K562 (cell line): Measurements from ENCODE around the gene DIAPH3. TPM values are rescaled to one million over a fixed set of nuclear protein-coding genes. Genes with fewer than 3 reads are reported as not detected.

ENCODE experiments used
- ATAC-seq: fragments of 200-7000 bp; cut with Tn5 transposase; 3 replicates; pipeline ENCODE4 v1.9.1; 2020; ENCODE audit warnings: moderate library complexity
- BruUV-seq: library from RNA; stranded (reverse); fragments of 400-500 nt; replicated peaks from 2 replicates; lab custom pipeline; 2021; lab: Mats Ljungman, UMichigan
- CTCF ChIA-PET: fragments of 300-600 bp; formaldehyde crosslinking; extraction: SDS; loops from one replicate; lab custom pipeline; 2021; ENCODE audit warnings: low intra/inter-chr PET ratio; lab: Yijun Ruan, JAX
- POLR2A ChIA-PET: fragments of 300-600, 350-650 bp; sonication (Branson Sonifier 250); formaldehyde crosslinking; extraction: SDS; loops from one replicate; lab custom pipeline; 2021; ENCODE audit warnings: antibody characterized with exemption, inconsistent platforms; lab: Yijun Ruan, JAX
- DNase-seq, 4 experiments: peaks; one replicate each; pipeline versions ENCODE4 v3.0.0 to v3.0.0-alpha.2; 2011 to 2018; ENCODE audit warnings: low spot score in 3 of 4, mixed read lengths in 3 of 4; ENCODE audit errors: extremely low read depth in 1 of 4
- FAIRE-seq: peaks from 2 replicates; lab custom pipeline; 2011; peaks lifted over from hg19 to GRCh38; lab: Jason Lieb, UNC
- H2AFZ ChIP-seq: 2 replicates; pipeline ENCODE4 v1.6.0; 2011; ENCODE audit warnings: low read depth, low read length, control low read depth, inconsistent platforms
- H3K27ac ChIP-seq: fragments of 200-600 bp; 3 replicates; pipeline ENCODE4 v1.8.0; 2011; ENCODE audit warnings: low read depth, mild to moderate bottlenecking, control low read depth, inconsistent platforms, low read length, moderate library complexity, mixed read lengths; ENCODE audit errors: extremely low read depth
- H3K27me3 ChIP-seq, 2 experiments: fragments of 300-600 bp in 1 of 2; 2 replicates in 1 of 2; 3 replicates in 1 of 2; pipeline versions ENCODE4 v1.6.0 to v1.8.0; 2011; ENCODE audit warnings: inconsistent platforms in 2 of 2, low read length in 2 of 2, mild to moderate bottlenecking in 1 of 2, mixed read lengths in 1 of 2, moderate library complexity in 1 of 2; ENCODE audit not compliant: control insufficient read depth in 2 of 2, insufficient read depth in 2 of 2
- H3K36me3 ChIP-seq: fragments of 300-600 bp; 3 replicates; pipeline ENCODE4 v1.8.0; 2011; ENCODE audit warnings: mild to moderate bottlenecking, low read length, inconsistent platforms; ENCODE audit not compliant: control insufficient read depth, insufficient read depth
- H3K4me1 ChIP-seq, 2 experiments: fragments of 200-600 bp in 1 of 2; replicated peaks in 1 of 2; 2 replicates in 1 of 2; 3 replicates in 1 of 2; pipeline versions ENCODE4 v1.5.1 to v1.8.0; 2011; ENCODE audit warnings: inconsistent platforms in 2 of 2, low read length in 2 of 2, mild to moderate bottlenecking in 1 of 2, mixed read lengths in 1 of 2, moderate library complexity in 1 of 2; ENCODE audit not compliant: control insufficient read depth in 2 of 2, insufficient read depth in 2 of 2
- H3K4me2 ChIP-seq: 2 replicates; pipeline ENCODE4 v1.6.1; 2011; ENCODE audit warnings: low read length, control low read depth, inconsistent platforms, mixed read lengths; ENCODE audit not compliant: insufficient read depth
- H3K4me3 ChIP-seq: fragments of 200-600 bp; sonication (generic), shearing (Covaris generic); 2 replicates; pipeline ENCODE4 v1.5.1; 2016; ENCODE audit warnings: control low read depth, inconsistent platforms
- H3K79me2 ChIP-seq: fragments of 200-600 bp; 3 replicates; pipeline ENCODE4 v1.8.0; 2011; ENCODE audit warnings: low read length, inconsistent platforms; ENCODE audit not compliant: control insufficient read depth, insufficient read depth
- H3K9ac ChIP-seq, 2 experiments: 2 replicates each; pipeline versions ENCODE4 v1.6.0 to v1.6.1; 2011; ENCODE audit warnings: low read depth in 2 of 2, low read length in 2 of 2, control low read depth in 1 of 2, inconsistent platforms in 1 of 2, mild to moderate bottlenecking in 1 of 2, mixed read lengths in 1 of 2; ENCODE audit not compliant: insufficient read depth in 1 of 2
- H3K9me1 ChIP-seq: one replicate; pipeline ENCODE4 v1.6.0; 2011; ENCODE audit warnings: inconsistent platforms, mild to moderate bottlenecking, low read length, moderate library complexity; ENCODE audit not compliant: control insufficient read depth, insufficient read depth
- H3K9me3 ChIP-seq: replicated peaks from 2 replicates; pipeline ENCODE4 v1.5.1; 2011; ENCODE audit warnings: low read depth, low read length, inconsistent platforms; ENCODE audit not compliant: control insufficient read depth, insufficient read depth
- H4K20me1 ChIP-seq: replicated peaks from 2 replicates; pipeline ENCODE4 v1.6.1; 2011; ENCODE audit warnings: low read length, inconsistent platforms, mixed read lengths; ENCODE audit not compliant: control insufficient read depth, insufficient read depth
- BHLHE40 ChIP-seq: IDR thresholded peaks from 2 replicates; pipeline ENCODE4 v1.6.1; 2011; ENCODE audit warnings: low read length, improper control_type of control experiment
- C11orf30 ChIP-seq: fragments of 450-650 bp; IDR thresholded peaks from 2 replicates; pipeline ENCODE4 v1.6.1; 2016; ENCODE audit warnings: low read depth, mild to moderate bottlenecking
- CHD2 ChIP-seq: IDR thresholded peaks from 2 replicates; pipeline ENCODE4 v1.6.1; 2011; ENCODE audit warnings: low read depth, low read length
- DACH1 ChIP-seq: fragments of 450-650 bp; IDR thresholded peaks from 2 replicates; pipeline ENCODE4 v1.6.1; 2018; ENCODE audit not compliant: partially characterized antibody
- MAFK ChIP-seq: IDR thresholded peaks from 2 replicates; pipeline ENCODE4 v1.6.1; 2011; ENCODE audit warnings: low read length, improper control_type of control experiment
- TAF7 ChIP-seq: fragments of 450-650 bp; IDR thresholded peaks from 2 replicates; pipeline ENCODE4 v1.6.1; 2016; ENCODE audit warnings: missing genetic modification characterization, missing compliant biosample characterization
- TSC22D4 ChIP-seq: fragments of 450-650 bp; IDR thresholded peaks from 2 replicates; pipeline ENCODE4 v1.6.1; 2016; ENCODE audit warnings: missing genetic modification characterization, missing biosample characterization, control low read depth
- ZNF316 ChIP-seq: fragments of 450-650 bp; IDR thresholded peaks from 2 replicates; pipeline ENCODE4 v1.6.1; 2016
- WGBS: fragments of 100-300 bp; shearing (Covaris generic); methylation state at CpG from one replicate; pipeline ENCODE4 v1.1.6; 2016; ENCODE audit warnings: low coverage, mixed read lengths; ENCODE audit not compliant: insufficient coverage; ENCODE audit errors: missing lambda C conversion rate; 5-methylcytosine and 5-hydroxymethylcytosine counted together
- in situ Hi-C: fragments of 300-500 bp; cut with MboI; formaldehyde crosslinking; loops from 4 replicates; pipeline ENCODE4 v1.15.0; 2018; ENCODE audit warnings: inconsistent platforms, mixed read lengths
- intact Hi-C: fragments of 100-400 bp; cut with micrococcal nuclease; formaldehyde crosslinking; loops from 2 replicates; pipeline ENCODE4 v1.14.2; 2022
- polyA plus RNA-seq, 8 experiments: library from polyadenylated mRNA; depleted of rRNA in 4 of 8; stranded (reverse) in 5 of 8; unstranded in 3 of 8; fragments of >200 nt; fragmentation: Nextera tagmentation in 2 of 8; fragmentation: Illumina TruSeq in 1 of 8; extraction: Ambion mirVana in 2 of 8; extraction: Trizol in 1 of 8; gene quantifications; 2 replicates each; pipeline versions ENCODE4 v1.2.1 to v1.2.3, GENCODE V29; 2011 to 2014; ENCODE audit warnings: inconsistent platforms in 1 of 8, missing spikeins in 1 of 8
- total RNA-seq, 7 experiments: library from RNA; depleted of rRNA in 6 of 7; stranded (reverse); fragments of >200 nt in 6 of 7; fragmentation: Illumina TruSeq in 2 of 7; extraction: Trizol in 2 of 7; gene quantifications; 2 replicates each; pipeline versions ENCODE4 v1.2.1 to v1.2.3, GENCODE V29; 2011 to 2021; ENCODE audit warnings: low replicate concordance in 1 of 7
- TF ChIP-seq, protein P1 (sequence below): fragments of 450-650 bp; IDR thresholded peaks from 2 replicates; pipeline ENCODE4 v1.7.0; 2016; ENCODE audit warnings: borderline replicate concordance
- TF ChIP-seq, protein P2 (sequence below): fragments of 450-650 bp; IDR thresholded peaks from 2 replicates; pipeline ENCODE4 v1.6.1; 2016; ENCODE audit warnings: mild to moderate bottlenecking, moderate library complexity

The DIAPH3 gene
- total and polyA plus RNA-seq, 9 of the 15 experiments (the other 6 are each of a cell fraction or from before 2014, with no cell fraction given), result 9.0 to 18.7 (median 14.7) TPM

DNA sequence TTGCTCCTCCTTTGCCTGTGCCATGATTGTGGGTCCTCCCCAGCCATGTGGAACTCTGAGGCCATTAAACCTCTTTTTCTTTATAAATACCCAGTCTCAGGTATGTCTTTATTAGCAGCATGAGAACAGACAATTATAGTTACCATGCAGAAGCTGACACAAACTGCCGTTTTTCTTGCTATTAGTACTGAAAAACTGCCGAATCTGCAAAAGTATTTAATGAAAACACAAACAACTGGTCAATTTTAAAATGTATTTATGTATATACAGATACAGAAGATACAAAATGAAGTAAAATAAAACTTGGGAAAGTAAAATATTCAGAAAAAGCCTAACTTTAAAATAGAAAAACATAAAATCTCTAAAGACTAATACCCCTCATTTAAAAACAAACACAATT, 206.3 kb downstream of the DIAPH3 start:
- no peaks in the 10 kb centered on the region for H3K9me3 ChIP-seq
- H3K36me3 ChIP-seq, result no peaks in the 10 kb centered on the region
- H3K27ac ChIP-seq, result no peak overlapping the region
- no peak for FAIRE-seq
- ATAC-seq, result no peak
- BruUV-seq, result no TSS peak
- H3K4me2 ChIP-seq, result no peak overlapping the region
- H3K9me1 ChIP-seq, result no peaks in the 10 kb centered on the region
- no peak for DNase-seq
- no peak overlapping the region for H3K9ac ChIP-seq
- POLR2A ChIA-PET, result no interaction called here
- H3K4me3 ChIP-seq, result no peak overlapping the region
- intact Hi-C loops (no loop called here), in situ Hi-C loops (no loop called here)
- no peaks in the 10 kb centered on the region for H4K20me1 ChIP-seq
- no peaks in the 10 kb centered on the region for H3K79me2 ChIP-seq
- H2AFZ ChIP-seq, result no peak overlapping the region
- no peaks in the 10 kb centered on the region for H3K4me1 ChIP-seq
- no peaks in the 10 kb centered on the region for H3K27me3 ChIP-seq
- 76% methylated on average over 2 of the region's 2 CpGs for WGBS
- CTCF ChIA-PET, result no interaction called here
- TF ChIP-seq, protein P1, sequence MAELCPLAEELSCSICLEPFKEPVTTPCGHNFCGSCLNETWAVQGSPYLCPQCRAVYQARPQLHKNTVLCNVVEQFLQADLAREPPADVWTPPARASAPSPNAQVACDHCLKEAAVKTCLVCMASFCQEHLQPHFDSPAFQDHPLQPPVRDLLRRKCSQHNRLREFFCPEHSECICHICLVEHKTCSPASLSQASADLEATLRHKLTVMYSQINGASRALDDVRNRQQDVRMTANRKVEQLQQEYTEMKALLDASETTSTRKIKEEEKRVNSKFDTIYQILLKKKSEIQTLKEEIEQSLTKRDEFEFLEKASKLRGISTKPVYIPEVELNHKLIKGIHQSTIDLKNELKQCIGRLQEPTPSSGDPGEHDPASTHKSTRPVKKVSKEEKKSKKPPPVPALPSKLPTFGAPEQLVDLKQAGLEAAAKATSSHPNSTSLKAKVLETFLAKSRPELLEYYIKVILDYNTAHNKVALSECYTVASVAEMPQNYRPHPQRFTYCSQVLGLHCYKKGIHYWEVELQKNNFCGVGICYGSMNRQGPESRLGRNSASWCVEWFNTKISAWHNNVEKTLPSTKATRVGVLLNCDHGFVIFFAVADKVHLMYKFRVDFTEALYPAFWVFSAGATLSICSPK, result no peak
- no peak for TF ChIP-seq BHLHE40
- no peak for TF ChIP-seq CHD2
- no peak for TF ChIP-seq DACH1
- TF ChIP-seq, protein P2, sequence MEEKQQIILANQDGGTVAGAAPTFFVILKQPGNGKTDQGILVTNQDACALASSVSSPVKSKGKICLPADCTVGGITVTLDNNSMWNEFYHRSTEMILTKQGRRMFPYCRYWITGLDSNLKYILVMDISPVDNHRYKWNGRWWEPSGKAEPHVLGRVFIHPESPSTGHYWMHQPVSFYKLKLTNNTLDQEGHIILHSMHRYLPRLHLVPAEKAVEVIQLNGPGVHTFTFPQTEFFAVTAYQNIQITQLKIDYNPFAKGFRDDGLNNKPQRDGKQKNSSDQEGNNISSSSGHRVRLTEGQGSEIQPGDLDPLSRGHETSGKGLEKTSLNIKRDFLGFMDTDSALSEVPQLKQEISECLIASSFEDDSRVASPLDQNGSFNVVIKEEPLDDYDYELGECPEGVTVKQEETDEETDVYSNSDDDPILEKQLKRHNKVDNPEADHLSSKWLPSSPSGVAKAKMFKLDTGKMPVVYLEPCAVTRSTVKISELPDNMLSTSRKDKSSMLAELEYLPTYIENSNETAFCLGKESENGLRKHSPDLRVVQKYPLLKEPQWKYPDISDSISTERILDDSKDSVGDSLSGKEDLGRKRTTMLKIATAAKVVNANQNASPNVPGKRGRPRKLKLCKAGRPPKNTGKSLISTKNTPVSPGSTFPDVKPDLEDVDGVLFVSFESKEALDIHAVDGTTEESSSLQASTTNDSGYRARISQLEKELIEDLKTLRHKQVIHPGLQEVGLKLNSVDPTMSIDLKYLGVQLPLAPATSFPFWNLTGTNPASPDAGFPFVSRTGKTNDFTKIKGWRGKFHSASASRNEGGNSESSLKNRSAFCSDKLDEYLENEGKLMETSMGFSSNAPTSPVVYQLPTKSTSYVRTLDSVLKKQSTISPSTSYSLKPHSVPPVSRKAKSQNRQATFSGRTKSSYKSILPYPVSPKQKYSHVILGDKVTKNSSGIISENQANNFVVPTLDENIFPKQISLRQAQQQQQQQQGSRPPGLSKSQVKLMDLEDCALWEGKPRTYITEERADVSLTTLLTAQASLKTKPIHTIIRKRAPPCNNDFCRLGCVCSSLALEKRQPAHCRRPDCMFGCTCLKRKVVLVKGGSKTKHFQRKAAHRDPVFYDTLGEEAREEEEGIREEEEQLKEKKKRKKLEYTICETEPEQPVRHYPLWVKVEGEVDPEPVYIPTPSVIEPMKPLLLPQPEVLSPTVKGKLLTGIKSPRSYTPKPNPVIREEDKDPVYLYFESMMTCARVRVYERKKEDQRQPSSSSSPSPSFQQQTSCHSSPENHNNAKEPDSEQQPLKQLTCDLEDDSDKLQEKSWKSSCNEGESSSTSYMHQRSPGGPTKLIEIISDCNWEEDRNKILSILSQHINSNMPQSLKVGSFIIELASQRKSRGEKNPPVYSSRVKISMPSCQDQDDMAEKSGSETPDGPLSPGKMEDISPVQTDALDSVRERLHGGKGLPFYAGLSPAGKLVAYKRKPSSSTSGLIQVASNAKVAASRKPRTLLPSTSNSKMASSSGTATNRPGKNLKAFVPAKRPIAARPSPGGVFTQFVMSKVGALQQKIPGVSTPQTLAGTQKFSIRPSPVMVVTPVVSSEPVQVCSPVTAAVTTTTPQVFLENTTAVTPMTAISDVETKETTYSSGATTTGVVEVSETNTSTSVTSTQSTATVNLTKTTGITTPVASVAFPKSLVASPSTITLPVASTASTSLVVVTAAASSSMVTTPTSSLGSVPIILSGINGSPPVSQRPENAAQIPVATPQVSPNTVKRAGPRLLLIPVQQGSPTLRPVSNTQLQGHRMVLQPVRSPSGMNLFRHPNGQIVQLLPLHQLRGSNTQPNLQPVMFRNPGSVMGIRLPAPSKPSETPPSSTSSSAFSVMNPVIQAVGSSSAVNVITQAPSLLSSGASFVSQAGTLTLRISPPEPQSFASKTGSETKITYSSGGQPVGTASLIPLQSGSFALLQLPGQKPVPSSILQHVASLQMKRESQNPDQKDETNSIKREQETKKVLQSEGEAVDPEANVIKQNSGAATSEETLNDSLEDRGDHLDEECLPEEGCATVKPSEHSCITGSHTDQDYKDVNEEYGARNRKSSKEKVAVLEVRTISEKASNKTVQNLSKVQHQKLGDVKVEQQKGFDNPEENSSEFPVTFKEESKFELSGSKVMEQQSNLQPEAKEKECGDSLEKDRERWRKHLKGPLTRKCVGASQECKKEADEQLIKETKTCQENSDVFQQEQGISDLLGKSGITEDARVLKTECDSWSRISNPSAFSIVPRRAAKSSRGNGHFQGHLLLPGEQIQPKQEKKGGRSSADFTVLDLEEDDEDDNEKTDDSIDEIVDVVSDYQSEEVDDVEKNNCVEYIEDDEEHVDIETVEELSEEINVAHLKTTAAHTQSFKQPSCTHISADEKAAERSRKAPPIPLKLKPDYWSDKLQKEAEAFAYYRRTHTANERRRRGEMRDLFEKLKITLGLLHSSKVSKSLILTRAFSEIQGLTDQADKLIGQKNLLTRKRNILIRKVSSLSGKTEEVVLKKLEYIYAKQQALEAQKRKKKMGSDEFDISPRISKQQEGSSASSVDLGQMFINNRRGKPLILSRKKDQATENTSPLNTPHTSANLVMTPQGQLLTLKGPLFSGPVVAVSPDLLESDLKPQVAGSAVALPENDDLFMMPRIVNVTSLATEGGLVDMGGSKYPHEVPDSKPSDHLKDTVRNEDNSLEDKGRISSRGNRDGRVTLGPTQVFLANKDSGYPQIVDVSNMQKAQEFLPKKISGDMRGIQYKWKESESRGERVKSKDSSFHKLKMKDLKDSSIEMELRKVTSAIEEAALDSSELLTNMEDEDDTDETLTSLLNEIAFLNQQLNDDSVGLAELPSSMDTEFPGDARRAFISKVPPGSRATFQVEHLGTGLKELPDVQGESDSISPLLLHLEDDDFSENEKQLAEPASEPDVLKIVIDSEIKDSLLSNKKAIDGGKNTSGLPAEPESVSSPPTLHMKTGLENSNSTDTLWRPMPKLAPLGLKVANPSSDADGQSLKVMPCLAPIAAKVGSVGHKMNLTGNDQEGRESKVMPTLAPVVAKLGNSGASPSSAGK, result no peak
- TF ChIP-seq C11orf30, result peak; percentile 29; the same call in 1 of the 2 replicates
- no peak for TF ChIP-seq TSC22D4
- peak; percentile 42; the same call in 1 of the 2 replicates for TF ChIP-seq ZNF316
- peak; percentile 19; the same call in 1 of the 2 replicates for TF ChIP-seq MAFK
- TF ChIP-seq TAF7 (tag), result no peak
